Central memory CD4-positive, alpha-beta T cell (primary cell): Measurements from ENCODE around the gene UBE4B.
"Not testable (repeated sequence)": the region's sequence is repeated elsewhere in the genome, so short reads cannot be mapped to it uniquely, and the experiment has no call there.

Experiments used
- DNase-seq: peaks from one replicate; pipeline ENCODE4 v3.0.0; 2022

The UBE4B gene

DNA sequence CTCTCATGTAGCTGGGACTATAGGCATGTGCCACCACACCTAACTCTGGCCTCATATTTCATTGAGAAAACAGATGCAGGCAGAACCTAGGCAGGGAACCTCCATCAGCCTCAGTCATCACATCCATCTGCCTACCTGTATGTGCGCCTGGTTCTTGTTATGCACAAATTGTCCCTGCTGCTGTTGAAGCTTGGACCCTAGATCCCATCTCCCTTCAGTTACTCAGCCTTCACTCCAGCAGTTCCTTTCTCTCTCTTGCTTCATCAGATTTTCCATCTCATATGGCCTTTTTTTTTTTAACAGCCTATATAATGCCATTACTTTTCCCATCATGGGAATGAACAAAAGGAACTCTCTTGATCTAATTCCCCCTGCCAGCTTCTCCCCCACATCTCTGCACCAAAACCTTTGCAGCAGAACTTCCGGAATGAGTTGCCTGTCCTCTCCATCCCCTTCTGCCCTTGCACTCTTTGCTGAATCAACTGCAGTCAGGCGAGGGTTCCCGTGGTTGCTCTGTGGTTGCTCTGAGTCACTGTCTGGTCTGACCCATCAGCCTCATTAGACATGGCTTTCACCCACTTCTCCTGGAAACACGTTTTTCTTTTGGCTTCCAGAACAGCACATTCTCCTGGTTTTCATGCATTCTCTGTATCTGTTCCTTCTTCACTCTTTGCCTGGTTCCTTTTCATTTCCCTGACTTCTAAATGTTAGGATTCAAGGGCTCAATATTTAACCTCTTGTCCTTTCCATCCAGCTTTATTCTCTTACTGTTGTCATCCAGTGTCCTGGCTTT, 41.5 kb downstream of the UBE4B start:
- DNase-seq: no peak

DNA sequence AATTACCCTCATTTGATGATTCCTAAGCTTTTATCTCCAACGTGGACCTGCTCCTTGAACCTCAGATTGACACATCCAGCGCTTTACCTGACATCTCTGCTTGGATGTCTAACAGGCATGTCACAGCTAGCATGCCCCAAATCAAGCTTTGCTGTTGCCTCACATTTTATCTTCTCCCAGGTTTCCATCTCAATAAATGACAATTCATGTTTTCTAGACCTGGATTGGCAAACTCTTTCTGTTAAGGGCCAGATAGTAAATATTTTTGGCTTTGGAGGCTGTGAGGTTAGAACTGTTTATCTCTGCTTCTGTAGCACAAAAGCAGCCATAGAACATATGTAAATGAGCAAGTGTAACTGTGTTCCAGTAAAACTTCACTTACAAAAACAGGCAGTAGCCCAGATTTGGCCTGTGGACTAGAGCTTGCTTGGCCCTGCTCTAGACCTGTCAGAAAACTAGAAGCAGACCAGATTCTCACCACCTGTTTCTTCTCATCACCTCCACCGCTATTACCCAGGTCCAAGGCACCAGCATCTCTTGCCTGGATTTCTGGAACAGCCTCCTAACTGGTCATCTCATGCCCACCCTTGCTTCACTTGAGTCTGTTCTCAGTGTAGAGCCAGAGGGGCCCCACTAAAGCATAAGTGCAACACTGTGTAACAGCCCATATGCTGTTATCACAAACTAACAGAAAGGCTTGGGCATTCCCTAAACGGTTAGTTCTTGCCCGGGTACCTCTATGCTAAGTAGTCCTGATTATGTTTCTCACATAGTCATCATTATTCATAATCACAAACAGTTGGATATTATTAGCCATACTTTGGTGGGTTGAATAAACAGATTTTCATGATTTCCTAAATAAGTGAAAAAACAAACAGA, 42.3 kb downstream of the UBE4B start:
- no peak for DNase-seq

DNA sequence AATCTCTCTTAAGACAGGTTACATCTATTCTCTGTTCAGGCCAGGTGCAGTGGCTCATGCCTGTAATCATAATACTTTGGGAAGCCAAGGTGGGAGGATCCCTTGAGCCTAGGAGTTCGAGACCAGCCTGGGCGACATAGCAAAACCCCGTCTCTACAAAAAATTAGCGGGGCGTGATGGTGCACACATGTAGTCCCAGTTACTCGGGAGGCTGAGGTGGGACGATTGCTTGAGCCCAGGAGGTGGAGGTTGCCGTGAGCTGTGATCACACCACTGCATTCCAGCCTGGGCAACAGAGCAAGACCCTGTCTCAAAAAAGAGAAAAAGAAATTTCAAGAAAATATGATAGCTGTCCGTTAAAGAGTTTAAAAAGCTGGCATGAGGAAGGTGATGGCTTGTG, 43.0 kb downstream of the UBE4B start:
- DNase-seq: no peak

DNA sequence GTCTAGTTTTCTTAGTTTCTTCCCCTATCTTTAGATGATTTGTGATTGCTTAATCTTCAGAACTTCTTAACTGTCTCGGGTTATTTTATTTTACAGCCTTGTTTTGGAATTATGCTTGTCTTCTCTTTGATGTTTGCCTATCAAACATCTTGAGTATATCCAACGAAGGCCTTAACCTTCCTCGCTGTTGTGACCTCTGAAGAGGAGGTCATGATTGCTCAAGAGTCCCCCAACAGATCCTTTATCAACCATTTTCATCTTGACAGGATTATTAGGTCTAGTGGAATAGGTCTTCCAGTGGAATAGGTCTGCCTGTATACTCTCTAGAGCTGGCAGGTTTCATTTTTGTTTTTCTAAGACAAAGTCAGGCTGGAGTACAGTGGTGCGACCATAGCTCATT, 45.7 kb downstream of the UBE4B start:
- no peak for DNase-seq

DNA sequence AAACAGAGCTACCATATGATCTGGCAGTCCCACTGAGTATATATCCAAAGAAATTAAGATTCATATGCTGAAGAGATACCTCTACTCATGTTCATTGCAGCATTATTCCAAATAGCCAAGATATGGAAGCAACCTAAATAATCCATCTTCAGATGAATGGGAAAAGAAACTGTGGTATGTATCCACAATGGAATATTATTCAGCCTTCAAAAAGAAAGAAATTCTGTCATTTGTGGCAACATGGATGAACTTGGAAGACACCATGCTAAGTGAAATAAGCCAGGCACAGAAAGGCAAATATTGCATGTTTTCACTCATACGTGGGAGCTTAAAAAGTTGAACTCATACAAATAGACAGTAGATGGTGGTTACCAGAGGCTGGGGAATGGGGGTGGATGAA, 47.8 kb downstream of the UBE4B start:
- DNase-seq: no peak

DNA sequence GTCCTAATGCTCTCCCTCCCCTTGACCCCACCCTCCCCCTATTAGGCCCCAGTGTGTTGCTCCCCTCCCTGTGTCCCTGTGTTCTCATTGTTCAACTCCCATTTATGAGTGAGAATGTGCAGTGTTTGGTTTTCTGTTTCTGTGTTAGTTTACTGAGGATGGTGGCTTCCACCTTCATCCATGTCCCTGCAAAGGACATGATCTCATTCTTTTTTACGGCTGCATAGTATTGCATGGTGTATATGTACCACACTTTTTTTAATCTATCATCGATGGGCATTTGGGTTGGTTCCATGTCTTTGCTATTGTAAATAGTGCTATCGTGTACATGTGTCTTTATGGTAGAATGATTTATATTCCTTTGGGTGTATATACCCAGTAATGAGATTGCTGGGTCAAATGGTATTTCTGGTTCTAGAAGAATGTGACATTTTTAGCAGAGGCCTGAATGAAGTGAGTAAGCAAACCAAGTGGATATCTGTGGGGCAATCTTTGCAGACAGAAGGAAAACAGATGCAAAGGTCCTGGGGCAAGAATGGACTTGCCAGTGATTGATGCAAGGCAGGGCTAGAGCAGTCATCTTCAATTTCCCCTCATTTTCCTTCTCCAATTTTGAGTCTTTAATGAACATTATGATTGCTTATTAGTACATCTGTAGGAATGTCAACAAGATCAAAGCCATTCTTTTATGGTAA, 50.2 kb downstream of the UBE4B start:
- no peak for DNase-seq

DNA sequence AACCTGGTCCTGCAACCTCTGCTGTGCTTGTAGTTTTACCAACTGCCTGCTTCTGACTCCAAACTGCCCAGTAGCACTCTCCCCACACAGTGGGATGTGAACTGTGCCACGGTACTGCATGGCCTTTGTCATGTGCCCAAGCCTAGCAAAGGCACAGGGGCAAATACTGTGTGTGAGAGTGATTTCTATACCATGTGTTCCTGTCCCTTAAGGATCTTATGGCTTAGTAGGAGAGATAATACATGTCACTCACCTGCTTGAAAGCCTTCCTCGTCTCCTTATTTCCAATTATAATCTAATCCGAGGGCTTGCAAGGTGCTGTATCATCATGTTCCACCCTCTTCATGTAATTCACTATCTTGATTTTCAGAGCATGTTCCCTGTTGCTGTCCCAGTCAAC, 51.3 kb downstream of the UBE4B start:
- no peak for DNase-seq

DNA sequence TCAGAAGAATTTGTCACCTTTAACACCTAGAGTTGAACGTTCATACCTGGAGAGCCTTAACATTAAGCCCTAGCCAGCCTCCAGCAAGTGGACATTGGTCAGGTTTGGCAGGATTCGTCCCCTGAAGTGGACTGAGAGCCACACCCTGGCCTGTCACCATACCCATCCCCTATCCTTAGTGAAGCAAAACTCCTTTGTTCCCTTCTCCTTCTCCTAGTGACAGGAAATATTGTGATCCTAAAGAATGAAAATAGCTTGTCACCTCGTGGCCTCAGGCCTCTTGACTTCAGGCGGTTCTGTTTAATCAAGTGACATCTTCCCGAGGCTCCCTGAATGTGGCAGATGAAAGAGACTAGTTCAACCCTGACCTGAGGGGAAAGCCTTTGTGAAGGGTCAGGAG, 52.3 kb downstream of the UBE4B start:
- DNase-seq: no peak

DNA sequence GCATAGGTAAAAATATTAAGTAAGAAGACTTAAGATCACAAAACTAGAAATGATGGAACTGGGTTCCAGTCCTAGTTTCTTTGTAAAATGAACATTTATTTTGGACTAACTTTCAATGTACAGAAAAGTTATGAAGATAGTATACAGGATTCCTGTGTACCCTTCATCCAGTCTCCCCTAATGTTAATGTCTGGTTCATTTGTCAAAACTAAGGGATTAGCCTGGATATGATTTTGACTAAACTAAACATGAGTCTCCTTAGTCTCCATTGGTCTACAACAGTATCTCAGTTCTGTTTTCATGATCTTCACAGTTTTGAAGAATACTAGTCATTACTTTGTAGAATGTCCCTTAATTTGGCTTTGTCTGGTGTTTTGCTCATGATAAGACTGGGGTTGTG, 54.5 kb downstream of the UBE4B start:
- no peak for DNase-seq

DNA sequence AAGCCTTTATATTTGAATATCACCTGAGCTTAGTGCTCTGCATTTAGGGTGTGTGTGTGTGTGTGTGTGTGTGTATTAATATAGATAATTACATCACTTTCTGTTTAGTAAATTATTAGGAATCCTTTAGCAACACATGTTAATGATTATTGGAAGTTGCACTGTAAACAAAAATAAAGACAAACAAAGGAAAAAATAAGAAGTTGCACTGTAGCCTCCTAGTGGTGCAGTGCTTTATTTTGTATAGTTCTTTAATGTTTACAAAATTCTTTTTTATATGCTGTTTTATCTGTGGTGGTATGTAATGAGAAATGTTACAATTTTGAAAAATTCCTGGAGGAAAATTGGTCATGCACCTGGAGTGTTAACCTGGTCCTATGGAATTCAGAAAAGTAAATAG, 69.2 kb downstream of the UBE4B start:
- DNase-seq: no peak

DNA sequence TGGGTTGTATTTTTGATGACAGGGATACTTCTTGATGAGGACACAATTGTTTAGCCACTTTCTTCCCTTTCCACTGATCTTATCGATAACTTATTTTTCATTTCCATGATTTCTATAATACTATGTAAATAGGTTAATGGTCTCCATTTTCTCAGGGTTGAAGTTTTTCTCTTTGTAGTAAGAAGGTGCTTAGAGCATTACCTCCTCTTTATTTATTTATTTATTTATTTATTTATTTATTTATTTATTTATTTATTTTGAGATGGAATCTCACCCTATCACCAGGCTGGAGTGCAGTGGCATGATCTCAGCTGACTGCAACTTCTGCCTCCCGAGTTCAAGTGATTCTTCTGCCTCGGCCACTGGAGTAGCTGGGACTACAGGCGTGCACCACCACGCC, 70.4 kb downstream of the UBE4B start:
- DNase-seq: no peak

DNA sequence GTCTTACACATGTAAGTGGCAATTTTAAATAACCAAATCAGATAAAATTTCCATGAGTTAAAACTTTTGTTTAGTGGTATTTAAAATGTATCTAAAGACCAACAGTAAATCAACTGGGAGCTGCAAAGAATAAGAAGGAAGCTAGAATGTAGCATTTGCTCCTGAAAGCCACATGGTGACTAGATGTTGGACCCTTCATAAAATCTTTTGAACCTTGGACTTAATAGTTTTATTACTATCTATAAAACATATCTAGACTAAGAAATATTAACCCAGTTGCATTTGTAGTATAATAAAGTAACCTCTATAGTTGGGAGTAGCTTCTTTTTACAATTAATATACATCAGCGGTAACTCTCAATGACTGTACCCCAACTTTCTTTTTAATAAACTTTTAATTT, 72.1 kb downstream of the UBE4B start:
- no peak for DNase-seq

DNA sequence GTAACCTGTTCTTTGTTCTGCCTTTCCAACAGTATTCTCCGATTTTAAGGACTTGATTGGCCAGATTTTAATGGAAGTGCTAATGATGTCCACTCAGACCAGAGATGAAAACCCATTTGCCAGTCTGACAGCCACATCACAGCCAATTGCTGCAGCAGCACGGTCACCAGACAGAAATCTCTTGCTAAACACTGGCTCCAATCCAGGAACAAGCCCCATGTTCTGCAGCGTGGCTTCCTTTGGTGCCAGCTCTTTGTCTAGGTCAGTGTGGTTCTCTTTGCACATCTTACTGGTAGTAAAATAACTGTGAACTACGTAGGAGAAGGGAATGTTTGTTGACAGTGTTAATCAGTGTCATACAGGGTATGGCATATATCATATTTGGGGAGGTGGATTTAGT, 72.7 kb downstream of the UBE4B start:
- no peak for DNase-seq

DNA sequence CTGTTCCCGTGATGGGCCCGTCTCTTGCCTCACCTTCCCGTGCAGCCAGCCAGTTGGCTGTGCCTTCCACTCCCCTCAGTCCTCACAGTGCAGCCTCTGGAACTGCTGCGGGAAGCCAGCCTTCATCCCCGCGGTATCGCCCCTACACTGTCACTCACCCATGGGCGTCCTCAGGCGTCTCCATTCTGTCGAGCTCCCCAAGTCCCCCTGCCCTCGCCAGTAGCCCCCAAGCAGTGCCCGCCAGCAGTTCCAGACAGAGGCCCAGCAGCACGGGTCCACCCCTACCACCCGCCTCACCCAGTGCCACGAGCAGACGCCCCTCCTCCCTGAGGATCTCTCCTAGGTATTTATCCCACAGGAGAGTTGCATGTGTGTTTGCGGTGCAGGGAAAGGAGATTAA, 73.5 kb downstream of the UBE4B start:
- no peak for DNase-seq

DNA sequence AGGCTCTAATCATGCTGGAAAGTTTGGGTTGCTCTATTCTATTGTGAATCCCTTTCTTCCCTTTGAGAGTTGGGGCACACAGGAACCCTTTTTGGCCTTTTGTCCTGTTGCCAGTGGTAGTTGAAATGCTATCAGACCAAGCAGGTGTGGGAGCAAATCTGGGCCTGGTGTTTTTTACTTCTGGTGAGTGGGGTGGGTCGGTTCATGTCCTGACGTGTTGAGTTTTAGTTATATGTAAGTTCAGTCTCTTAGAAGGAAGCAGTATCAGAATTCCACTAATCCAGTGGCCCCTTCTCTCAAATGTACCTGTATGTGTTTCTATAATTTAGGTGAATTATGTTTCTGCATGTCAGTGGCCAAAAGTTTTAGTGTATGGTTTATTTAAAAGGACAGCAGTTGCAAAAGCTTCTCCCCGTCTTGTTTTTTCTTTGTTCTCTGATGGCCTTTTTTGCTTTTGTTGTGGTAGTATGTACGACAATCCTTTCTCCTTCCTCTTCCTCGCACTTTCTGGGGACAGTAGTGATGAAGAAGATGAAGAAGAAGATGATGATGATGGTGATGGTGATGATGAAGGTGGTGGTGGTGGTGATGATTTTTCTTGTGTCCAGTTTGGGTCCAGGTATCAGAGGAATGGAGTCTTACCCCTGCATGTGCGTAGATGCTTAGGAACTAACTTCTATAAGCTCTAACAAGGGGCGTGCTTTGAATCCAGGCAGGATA, 74.2 kb downstream of the UBE4B start:
- DNase-seq: no peak

DNA sequence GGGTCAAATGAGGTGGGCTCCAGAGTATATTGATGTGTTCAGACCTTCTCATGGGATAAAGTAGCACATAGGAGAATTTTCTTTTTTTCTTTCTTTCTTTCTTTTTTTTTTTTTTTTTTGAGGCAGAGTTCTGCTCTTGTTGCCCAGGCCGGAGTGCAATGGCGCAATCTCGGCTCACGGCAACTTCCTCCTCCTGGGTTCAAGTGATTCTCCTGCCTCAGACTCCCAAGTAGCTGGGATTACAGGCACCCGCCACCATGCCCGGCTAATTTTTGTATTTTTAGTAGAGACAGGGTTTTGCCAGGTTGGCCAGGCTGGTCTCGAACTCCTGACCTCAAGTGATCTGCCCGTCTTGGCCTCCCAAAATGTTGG, 74.7 kb downstream of the UBE4B start:
- not testable (repeated sequence) for DNase-seq

DNA sequence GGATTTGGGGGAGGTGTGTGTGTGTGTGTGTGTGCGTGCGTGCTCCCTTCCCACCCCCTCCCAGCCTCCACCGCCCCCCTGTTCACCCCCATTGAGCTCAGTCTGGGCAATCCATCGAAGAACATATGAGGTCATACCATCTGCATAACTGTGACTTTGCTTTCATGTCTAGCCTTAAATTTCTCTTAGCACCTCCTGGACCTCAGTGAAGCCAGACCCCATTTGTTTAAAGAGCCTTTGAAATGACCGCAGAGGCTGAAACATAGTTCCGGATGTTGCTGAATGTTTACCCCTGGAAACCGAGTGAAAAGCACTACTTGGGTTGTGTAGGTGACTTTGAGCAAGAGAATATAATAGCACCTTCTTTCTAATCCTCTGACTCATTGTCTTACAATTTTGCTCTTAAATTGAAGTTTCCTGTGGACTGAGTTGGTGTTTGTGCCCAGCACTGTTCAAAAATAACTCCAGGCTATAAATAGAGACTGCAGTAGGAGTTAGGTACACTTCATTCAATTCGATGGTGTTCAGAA, 75.4 kb downstream of the UBE4B start:
- no peak for DNase-seq

DNA sequence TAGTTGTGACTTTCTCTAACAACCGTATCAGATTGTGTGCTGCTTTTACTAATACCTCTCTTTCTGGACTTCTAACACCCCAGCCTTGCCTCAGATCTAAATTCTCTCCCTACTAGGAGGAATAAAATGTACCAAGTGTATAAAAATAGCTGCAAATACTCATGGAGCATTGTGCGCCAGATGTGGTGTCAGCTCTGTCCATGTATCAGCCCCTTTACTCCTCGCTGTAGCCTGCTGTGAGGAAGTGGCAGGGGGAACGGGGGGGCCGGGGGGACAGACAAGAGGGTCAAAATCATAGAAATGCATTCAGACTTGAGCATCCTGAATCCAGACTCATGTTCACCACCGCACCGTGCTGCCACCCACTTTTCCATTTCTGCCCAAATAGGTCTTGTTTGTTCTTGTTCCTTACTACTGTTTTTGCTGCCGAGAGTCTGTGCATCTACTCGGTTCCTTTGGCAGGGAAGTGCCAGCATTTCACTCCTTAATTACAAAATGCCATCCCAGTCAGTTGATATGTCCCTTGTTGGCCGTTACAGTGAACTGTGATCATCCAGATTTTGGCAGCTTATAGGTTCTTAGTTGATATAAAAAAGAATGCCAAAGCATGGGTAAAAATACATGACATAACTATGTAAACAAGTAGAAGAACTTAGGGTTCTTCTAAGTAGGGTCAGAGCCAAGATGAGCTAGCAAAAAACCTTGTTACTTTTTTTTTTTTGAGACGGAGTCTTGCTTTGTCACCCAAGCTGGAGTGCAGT, 76.4 kb downstream of the UBE4B start:
- DNase-seq: no peak

DNA sequence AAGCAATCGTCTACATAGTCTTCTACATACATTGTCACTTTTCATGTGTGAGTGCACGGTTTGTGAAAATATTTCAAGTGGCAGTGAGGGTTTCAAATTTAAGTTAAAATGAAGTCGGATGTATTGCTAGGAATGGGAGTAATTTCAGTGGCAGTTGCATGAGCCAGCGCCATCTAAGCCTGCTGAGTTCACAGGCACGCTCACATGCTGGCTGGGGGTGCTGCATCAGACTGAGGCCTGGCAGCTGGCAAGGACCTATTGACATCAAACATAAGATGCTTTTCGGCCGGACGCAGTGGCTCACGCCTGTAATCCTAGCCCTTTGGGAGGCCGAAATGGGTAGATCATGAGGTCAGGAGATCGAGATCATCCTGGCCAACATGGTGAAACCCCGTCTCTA, 80.7 kb downstream of the UBE4B start:
- DNase-seq: no peak

DNA sequence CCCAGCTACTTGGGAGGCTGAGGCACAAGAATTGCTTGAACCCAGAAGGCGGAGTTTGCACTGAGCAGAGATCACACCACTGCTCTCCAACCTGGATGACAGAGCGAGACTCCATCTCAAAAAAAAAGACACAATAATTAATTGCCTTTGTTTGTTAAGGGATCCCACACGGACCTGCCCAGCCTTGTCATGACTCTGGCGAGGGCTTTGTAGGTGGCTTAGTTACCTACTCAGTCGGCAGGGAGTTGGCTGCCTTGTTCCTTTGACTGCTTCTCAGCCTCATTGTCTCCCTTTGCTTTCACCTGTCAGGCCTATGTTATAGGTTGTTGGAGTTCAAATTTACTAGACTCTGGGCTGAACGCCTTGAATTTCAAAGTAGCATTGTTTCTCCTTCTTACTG, 82.0 kb downstream of the UBE4B start:
- no peak for DNase-seq

DNA sequence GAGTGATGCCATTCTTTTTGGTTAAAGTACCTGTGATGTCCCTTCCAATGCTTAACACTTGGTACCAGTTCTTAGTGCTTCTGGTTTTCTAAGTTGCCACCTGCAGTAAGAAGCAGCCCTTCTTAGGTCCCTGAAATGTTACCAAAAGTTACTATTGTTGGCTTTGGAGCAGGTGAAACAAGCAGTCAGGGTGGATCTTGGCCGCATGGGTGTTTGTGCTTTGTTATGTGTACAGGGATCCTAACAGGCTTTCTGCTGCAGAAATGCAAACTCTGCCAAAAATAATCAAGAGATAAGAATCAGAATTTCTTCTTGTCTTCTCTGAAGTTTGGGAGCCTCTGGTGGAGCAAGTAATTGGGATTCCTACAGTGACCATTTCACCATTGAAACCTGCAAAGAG, 84.4 kb downstream of the UBE4B start:
- DNase-seq: no peak

DNA sequence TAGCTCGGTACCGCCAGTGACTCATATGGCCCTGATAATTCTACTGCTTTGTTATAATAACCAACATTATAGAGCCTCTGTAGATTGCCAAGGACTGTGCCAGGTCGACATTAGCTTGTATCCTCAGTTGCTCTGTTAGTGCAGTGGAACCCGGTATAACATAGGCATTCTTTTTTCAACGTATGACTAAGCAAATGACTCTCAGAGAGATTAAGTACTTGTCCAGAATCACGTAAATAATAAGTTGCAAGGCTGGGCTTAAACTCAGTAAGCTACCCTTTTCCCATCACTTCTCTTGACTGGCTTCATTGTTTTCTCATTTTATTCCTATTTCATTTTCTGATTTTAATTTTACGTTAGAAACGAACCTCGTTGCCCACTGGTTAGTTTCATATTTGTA, 85.1 kb downstream of the UBE4B start:
- DNase-seq: no peak
